NCI-H2227 treated with DMSO at 0.1 percent for 48 hours (cell line): ENCODE measurements around the gene PTK6.

Experiments
- DNase-seq: peaks from one replicate; lab custom pipeline; 2025; lab: John Stamatoyannopoulos, UW

The PTK6 gene

GRCh38 chr20:63543131-63543530 is 6.0 kb upstream of the PTK6 start:
- no peak for DNase-seq

GRCh38 chr20:63542696-63543095 is 5.5 kb upstream of the PTK6 start:
- DNase-seq: no peak

- no peak for DNase-seq
Measured at GRCh38 chr20:63542031-63542559, 4.9 kb upstream of the PTK6 start.

GRCh38 chr20:63541371-63541770 is 4.2 kb upstream of the PTK6 start:
- DNase-seq: no peak

GRCh38 chr20:63540417-63541186 is 3.4 kb upstream of the PTK6 start:
- no peak for DNase-seq

GRCh38 chr20:63539441-63540370 is 2.5 kb upstream of the PTK6 start:
- no peak for DNase-seq

GRCh38 chr20:63539092-63539430 is 1.9 kb upstream of the PTK6 start:
- no peak for DNase-seq

- no peak for DNase-seq
Measured at GRCh38 chr20:63538204-63539091, 1.3 kb upstream of the PTK6 start.

- peak; percentile 45 for DNase-seq
Measured at GRCh38 chr20:63537525-63538203, 488 bp upstream of the PTK6 start.

GRCh38 chr20:63536241-63536977 is 767 bp downstream of the PTK6 start:
- no peak for DNase-seq

GRCh38 chr20:63534831-63535651 is 2.1 kb downstream of the PTK6 start:
- no peak for DNase-seq

- DNase-seq: no peak
Measured at GRCh38 chr20:63534427-63534830, 2.7 kb downstream of the PTK6 start.

GRCh38 chr20:63533871-63534393 is 3.2 kb downstream of the PTK6 start:
- DNase-seq: no peak

GRCh38 chr20:63533388-63533787 is 3.8 kb downstream of the PTK6 start:
- DNase-seq: no peak

GRCh38 chr20:63532449-63532971 is 4.7 kb downstream of the PTK6 start:
- DNase-seq: no peak

GRCh38 chr20:63531686-63532448 is 5.3 kb downstream of the PTK6 start:
- no peak for DNase-seq

GRCh38 chr20:63530788-63531160 is 6.4 kb downstream of the PTK6 start:
- no peak for DNase-seq
